Measurements from ENCODE around the gene IL17RB. TPM values are rescaled to one million over a fixed set of nuclear protein-coding genes. Genes with fewer than 3 reads are reported as not detected.

Gene IL17RB
- total RNA-seq: not detected

GRCh38 chr3:53846134-53846850, at the start of gene IL17RB, which contains the start of gene CHDH:
Gene IL17RB, plus strand, starts transcription at chr3:53846568. Its CDS starts 21 bp downstream, at chr3:53846589.
Gene CHDH, minus strand, starts transcription at chr3:53846419. Its CDS starts 22,411 bp downstream, at chr3:53824008.
- no peaks in the 10 kb centered on the region for H3K9me3 Mint-ChIP-seq
- peaks cover 58% of the 10 kb centered on the region for H3K27me3 Mint-ChIP-seq
- no peaks in the 10 kb centered on the region for H3K4me1 Mint-ChIP-seq

GRCh38 chr3:53798144-53798543, 48.2 kb upstream of the IL17RB start:
- H3K4me3 Mint-ChIP-seq: no peak overlapping the region
- H3K27me3 Mint-ChIP-seq: peaks cover 3% of the 10 kb centered on the region
- no peaks in the 10 kb centered on the region for H3K4me1 Mint-ChIP-seq
- no peak for DNase-seq
- H3K36me3 Mint-ChIP-seq: no peaks in the 10 kb centered on the region
- no peak overlapping the region for H3K27ac Mint-ChIP-seq
- no peaks in the 10 kb centered on the region for H3K9me3 Mint-ChIP-seq

More at GRCh38 chr3:53846134-53846850, at the start of gene IL17RB, which contains the start of gene CHDH:
- Mint-ChIP-seq H3K27ac (no peak within 1 kb of the TSS), H3K36me3 (no peaks in the 10 kb centered on the region), H3K4me3 (peak within 1 kb of the TSS; percentile 57)
- DNase-seq: peak; percentile 28

- Mint-ChIP-seq H3K4me1 (no peaks in the 10 kb centered on the region), H3K27ac (no peak overlapping the region)
Observed at GRCh38 chr3:53799338-53799865, 47.0 kb upstream of the IL17RB start.

GRCh38 chr3:53800041-53800906, 46.1 kb upstream of the IL17RB start:
- Mint-ChIP-seq H3K27me3 (peaks cover 3% of the 10 kb centered on the region), H3K9me3 (no peaks in the 10 kb centered on the region), H3K4me3 (no peak overlapping the region), H3K27ac (no peak overlapping the region), H3K36me3 (no peaks in the 10 kb centered on the region), H3K4me1 (no peaks in the 10 kb centered on the region)
- no peak for DNase-seq

More at GRCh38 chr3:53799338-53799865, 47.0 kb upstream of the IL17RB start:
- H3K9me3 Mint-ChIP-seq: no peaks in the 10 kb centered on the region
- no peak overlapping the region for H3K4me3 Mint-ChIP-seq
- DNase-seq: no peak
- no peaks in the 10 kb centered on the region for H3K36me3 Mint-ChIP-seq
- peaks cover 3% of the 10 kb centered on the region for H3K27me3 Mint-ChIP-seq

- Mint-ChIP-seq H3K4me1 (no peaks in the 10 kb centered on the region), H3K36me3 (no peaks in the 10 kb centered on the region), H3K9me3 (no peaks in the 10 kb centered on the region), H3K27me3 (peaks cover under 1% of the 10 kb centered on the region), H3K4me3 (no peak overlapping the region), H3K27ac (no peak overlapping the region)
- no peak for DNase-seq
Observed at GRCh38 chr3:53801319-53801718, 45.0 kb upstream of the IL17RB start.

- no peaks in the 10 kb centered on the region for H3K9me3 Mint-ChIP-seq
- no peaks in the 10 kb centered on the region for H3K27me3 Mint-ChIP-seq
- H3K27ac Mint-ChIP-seq: no peak overlapping the region
- no peak for DNase-seq
- H3K4me3 Mint-ChIP-seq: no peak overlapping the region
- no peaks in the 10 kb centered on the region for H3K4me1 Mint-ChIP-seq
- H3K36me3 Mint-ChIP-seq: no peaks in the 10 kb centered on the region
Observed at GRCh38 chr3:53802256-53802880, 44.0 kb upstream of the IL17RB start.

- H3K4me1 Mint-ChIP-seq: no peaks in the 10 kb centered on the region
- no peaks in the 10 kb centered on the region for H3K9me3 Mint-ChIP-seq
- no peak overlapping the region for H3K27ac Mint-ChIP-seq
- DNase-seq: no peak
- no peaks in the 10 kb centered on the region for H3K36me3 Mint-ChIP-seq
- H3K4me3 Mint-ChIP-seq: no peak overlapping the region
- peaks cover under 1% of the 10 kb centered on the region for H3K27me3 Mint-ChIP-seq
Observed at GRCh38 chr3:53803124-53803815, 43.1 kb upstream of the IL17RB start.

- Mint-ChIP-seq H3K4me1 (no peaks in the 10 kb centered on the region), H3K4me3 (no peak overlapping the region), H3K27me3 (peaks cover 4% of the 10 kb centered on the region), H3K27ac (no peak overlapping the region), H3K36me3 (no peaks in the 10 kb centered on the region), H3K9me3 (no peaks in the 10 kb centered on the region)
- DNase-seq: no peak
Observed at GRCh38 chr3:53803816-53804695, 42.3 kb upstream of the IL17RB start.

- Mint-ChIP-seq H3K4me1 (no peaks in the 10 kb centered on the region), H3K27ac (no peak overlapping the region), H3K27me3 (peaks cover 4% of the 10 kb centered on the region), H3K4me3 (no peak overlapping the region), H3K36me3 (no peaks in the 10 kb centered on the region), H3K9me3 (no peaks in the 10 kb centered on the region)
- DNase-seq: no peak
Observed at GRCh38 chr3:53804697-53805462, 41.5 kb upstream of the IL17RB start.

- H3K27ac Mint-ChIP-seq: no peak overlapping the region
- no peak overlapping the region for H3K4me3 Mint-ChIP-seq
- H3K27me3 Mint-ChIP-seq: peaks cover 4% of the 10 kb centered on the region
- no peaks in the 10 kb centered on the region for H3K4me1 Mint-ChIP-seq
- H3K9me3 Mint-ChIP-seq: no peaks in the 10 kb centered on the region
- no peaks in the 10 kb centered on the region for H3K36me3 Mint-ChIP-seq
- DNase-seq: no peak
Observed at GRCh38 chr3:53805463-53806159, 40.8 kb upstream of the IL17RB start.

- H3K27me3 Mint-ChIP-seq: peaks cover 4% of the 10 kb centered on the region
- no peaks in the 10 kb centered on the region for H3K9me3 Mint-ChIP-seq
Observed at GRCh38 chr3:53806182-53807116, 39.9 kb upstream of the IL17RB start.

More at GRCh38 chr3:53806182-53807116, 39.9 kb upstream of the IL17RB start:
- Mint-ChIP-seq H3K4me1 (no peaks in the 10 kb centered on the region), H3K4me3 (no peak overlapping the region), H3K36me3 (no peaks in the 10 kb centered on the region), H3K27ac (no peak overlapping the region)
- no peak for DNase-seq
